ENCODE results near the gene KIAA0753.

The KIAA0753 gene

DNA sequence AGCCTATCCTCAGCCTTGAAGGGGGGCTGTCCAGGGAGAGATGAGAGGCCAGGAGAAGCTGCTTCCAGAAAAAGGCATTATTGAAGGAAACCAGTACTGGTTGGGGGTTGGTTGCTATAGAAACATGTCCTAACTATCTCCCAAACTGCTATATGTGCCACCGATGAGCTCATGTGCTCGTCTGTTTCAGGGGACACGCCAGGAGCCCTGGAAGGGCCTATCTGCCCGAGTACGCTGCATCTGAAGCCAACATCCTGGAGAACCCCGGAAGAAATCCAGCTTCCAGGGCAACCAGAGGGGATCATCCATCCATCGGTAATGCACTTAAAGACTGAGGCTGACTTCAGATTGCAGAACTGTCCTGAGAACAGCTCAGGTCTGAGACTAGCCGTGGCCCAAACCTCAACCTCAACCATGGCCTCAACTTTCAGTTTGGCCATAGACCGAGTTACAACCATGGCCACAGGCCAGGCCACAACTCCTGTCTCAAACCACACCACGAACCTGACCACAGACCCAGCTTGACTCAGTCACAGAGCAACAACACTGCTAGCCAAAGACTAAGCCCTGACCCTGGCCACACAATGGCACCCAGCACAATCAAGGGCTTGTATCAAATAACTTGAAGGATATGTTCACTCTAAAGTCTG is 94.3 kb downstream of the KIAA0753 start:
- Histone ChIP-seq H3K79me2 (ENCODE audit: low read length) (no peaks in the 10 kb centered on the region), H2AFZ (ENCODE audit: low read length) (no peak overlapping the region), H3K9ac (ENCODE audit: low read length) (no peak overlapping the region), H3F3A (ENCODE audit: insufficient read depth, low read length) (no peaks in the 10 kb centered on the region), H3K9me3 (replicated peaks; ENCODE audit: insufficient read depth, low read length) (no peaks in the 10 kb centered on the region), H3K9me2 (replicated peaks; ENCODE audit: insufficient read depth, low read length) (no peaks in the 10 kb centered on the region), H4K20me1 (ENCODE audit: insufficient read depth, low read length) (no peaks in the 10 kb centered on the region), H3K4me1 (ENCODE audit: low read length) (peaks cover 16% of the 10 kb centered on the region), H3K36me3 (replicated peaks; ENCODE audit: insufficient read depth, low read length) (no peaks in the 10 kb centered on the region), H3K27ac (ENCODE audit: low read length) (no peak overlapping the region), H3K27me3 (replicated peaks; ENCODE audit: insufficient read depth, low read length) (peaks cover 12% of the 10 kb centered on the region), H3K4me2 (ENCODE audit: low read depth, low read length) (no peak overlapping the region), H3K4me3 (ENCODE audit: low read length) (no peak overlapping the region)
- peak; percentile 25 for DNase-seq
- no peak for TF ChIP-seq EZH2 (optimal IDR thresholded peaks at IDR 0.05; ENCODE audit: low read depth, low read length)
- TF ChIP-seq, protein P1, sequence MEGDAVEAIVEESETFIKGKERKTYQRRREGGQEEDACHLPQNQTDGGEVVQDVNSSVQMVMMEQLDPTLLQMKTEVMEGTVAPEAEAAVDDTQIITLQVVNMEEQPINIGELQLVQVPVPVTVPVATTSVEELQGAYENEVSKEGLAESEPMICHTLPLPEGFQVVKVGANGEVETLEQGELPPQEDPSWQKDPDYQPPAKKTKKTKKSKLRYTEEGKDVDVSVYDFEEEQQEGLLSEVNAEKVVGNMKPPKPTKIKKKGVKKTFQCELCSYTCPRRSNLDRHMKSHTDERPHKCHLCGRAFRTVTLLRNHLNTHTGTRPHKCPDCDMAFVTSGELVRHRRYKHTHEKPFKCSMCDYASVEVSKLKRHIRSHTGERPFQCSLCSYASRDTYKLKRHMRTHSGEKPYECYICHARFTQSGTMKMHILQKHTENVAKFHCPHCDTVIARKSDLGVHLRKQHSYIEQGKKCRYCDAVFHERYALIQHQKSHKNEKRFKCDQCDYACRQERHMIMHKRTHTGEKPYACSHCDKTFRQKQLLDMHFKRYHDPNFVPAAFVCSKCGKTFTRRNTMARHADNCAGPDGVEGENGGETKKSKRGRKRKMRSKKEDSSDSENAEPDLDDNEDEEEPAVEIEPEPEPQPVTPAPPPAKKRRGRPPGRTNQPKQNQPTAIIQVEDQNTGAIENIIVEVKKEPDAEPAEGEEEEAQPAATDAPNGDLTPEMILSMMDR (IDR thresholded peaks at IDR 0.05; ENCODE audit: low read length): no peak
- TF ChIP-seq EZH2phosphoT487 (IDR thresholded peaks at IDR 0.05; ENCODE audit: low read length): no peak

DNA sequence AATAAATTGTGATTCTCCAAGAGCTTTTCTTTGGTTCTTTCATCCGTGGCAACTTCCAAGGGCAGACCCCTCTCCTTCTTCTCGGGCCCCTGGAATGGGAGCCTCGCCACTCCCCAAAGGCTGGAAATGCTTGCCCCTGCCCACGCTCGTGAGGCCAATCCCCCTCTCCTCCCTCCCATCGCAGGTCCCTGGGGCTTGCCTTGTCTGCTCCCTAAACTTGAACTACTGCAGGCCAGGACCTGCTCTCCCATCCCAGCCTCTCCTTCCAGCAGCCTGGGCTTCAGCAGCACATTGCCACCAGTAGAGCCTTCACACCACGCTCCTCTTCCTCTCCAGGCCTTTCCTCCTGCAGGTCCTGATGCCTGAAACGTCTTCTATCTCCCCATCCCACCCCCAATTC is 95.2 kb downstream of the KIAA0753 start:
- no peaks in the 10 kb centered on the region for H3K9me2 ChIP-seq (replicated peaks; ENCODE audit: insufficient read depth, low read length)
- no peak overlapping the region for H3K9ac ChIP-seq (ENCODE audit: low read length)
- no peak for DNase-seq
- H3K4me1 ChIP-seq (ENCODE audit: low read length): peaks cover 16% of the 10 kb centered on the region
- H3K36me3 ChIP-seq (replicated peaks; ENCODE audit: insufficient read depth, low read length): no peaks in the 10 kb centered on the region
- H3K4me2 ChIP-seq (ENCODE audit: low read depth, low read length): no peak overlapping the region
- no peaks in the 10 kb centered on the region for H3F3A ChIP-seq (ENCODE audit: insufficient read depth, low read length)
- no peaks in the 10 kb centered on the region for H3K79me2 ChIP-seq (ENCODE audit: low read length)
- no peaks in the 10 kb centered on the region for H4K20me1 ChIP-seq (ENCODE audit: insufficient read depth, low read length)
- H3K27ac ChIP-seq (ENCODE audit: low read length): no peak overlapping the region
- no peak overlapping the region for H2AFZ ChIP-seq (ENCODE audit: low read length)
- H3K4me3 ChIP-seq (ENCODE audit: low read length): no peak overlapping the region
- no peaks in the 10 kb centered on the region for H3K9me3 ChIP-seq (replicated peaks; ENCODE audit: insufficient read depth, low read length)
- no peak for TF ChIP-seq EZH2phosphoT487 (IDR thresholded peaks at IDR 0.05; ENCODE audit: low read length)
- peaks cover 12% of the 10 kb centered on the region for H3K27me3 ChIP-seq (replicated peaks; ENCODE audit: insufficient read depth, low read length)

DNA sequence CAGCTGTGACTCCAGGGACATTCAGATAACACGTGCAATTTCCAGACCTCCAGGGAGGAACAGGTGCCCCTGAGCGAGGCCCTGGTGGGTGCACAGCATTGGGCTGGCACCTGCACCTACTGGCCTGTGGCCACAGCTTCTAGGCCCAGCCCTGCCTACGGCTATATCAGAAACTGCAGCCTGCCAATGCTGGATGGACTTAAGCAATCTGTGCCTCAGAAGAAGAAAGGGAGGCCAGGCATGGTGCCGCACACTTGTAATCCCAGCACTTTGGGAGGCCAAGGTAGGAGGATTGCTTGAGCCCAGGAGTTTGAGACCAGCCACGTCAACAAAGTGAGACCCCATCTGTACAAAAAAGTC is 96.5 kb downstream of the KIAA0753 start:
- H3K4me1 ChIP-seq (ENCODE audit: low read length): peaks cover 16% of the 10 kb centered on the region
- H2AFZ ChIP-seq (ENCODE audit: low read length): no peak overlapping the region
- no peak for DNase-seq
- no peaks in the 10 kb centered on the region for H3K36me3 ChIP-seq (replicated peaks; ENCODE audit: insufficient read depth, low read length)
- H3K9me3 ChIP-seq (replicated peaks; ENCODE audit: insufficient read depth, low read length): no peaks in the 10 kb centered on the region; the same call in 1 of the 2 replicates
- H3K27me3 ChIP-seq (replicated peaks; ENCODE audit: insufficient read depth, low read length): peaks cover 23% of the 10 kb centered on the region
- H3K4me2 ChIP-seq (ENCODE audit: low read depth, low read length): no peak overlapping the region
- no peak overlapping the region for H3K27ac ChIP-seq (ENCODE audit: low read length)
- H3F3A ChIP-seq (ENCODE audit: insufficient read depth, low read length): no peaks in the 10 kb centered on the region
- TF ChIP-seq, protein P1 (IDR thresholded peaks at IDR 0.05; ENCODE audit: low read length): no peak
- TF ChIP-seq EZH2phosphoT487 (IDR thresholded peaks at IDR 0.05; ENCODE audit: low read length) (no peak), EZH2 (optimal IDR thresholded peaks at IDR 0.05; ENCODE audit: low read depth, low read length) (no peak)
- H3K9me2 ChIP-seq (replicated peaks; ENCODE audit: insufficient read depth, low read length): no peaks in the 10 kb centered on the region
- no peak overlapping the region for H3K9ac ChIP-seq (ENCODE audit: low read length)
- no peaks in the 10 kb centered on the region for H4K20me1 ChIP-seq (ENCODE audit: insufficient read depth, low read length)
- H3K4me3 ChIP-seq (ENCODE audit: low read length): no peak overlapping the region
- H3K79me2 ChIP-seq (ENCODE audit: low read length): no peaks in the 10 kb centered on the region

Measured in MM.1S (cell line).